Activated CD4-positive, alpha-beta T cell treated with anti-CD3 and anti-CD28 coated beads for 1 hour (primary cell): ENCODE data around the gene SSC4D.

ENCODE experiments used
- DNase-seq: peaks from one replicate; pipeline ENCODE4 v3.0.0-alpha.2; 2020

Gene SSC4D

GRCh38 chr7:76351372-76351771 is 58.1 kb downstream of the SSC4D start:
- no peak for DNase-seq

- no peak for DNase-seq
Measured at GRCh38 chr7:76349313-76349885, 60.1 kb downstream of the SSC4D start.

GRCh38 chr7:76347710-76348109 is 61.8 kb downstream of the SSC4D start:
- no peak for DNase-seq

DNA sequence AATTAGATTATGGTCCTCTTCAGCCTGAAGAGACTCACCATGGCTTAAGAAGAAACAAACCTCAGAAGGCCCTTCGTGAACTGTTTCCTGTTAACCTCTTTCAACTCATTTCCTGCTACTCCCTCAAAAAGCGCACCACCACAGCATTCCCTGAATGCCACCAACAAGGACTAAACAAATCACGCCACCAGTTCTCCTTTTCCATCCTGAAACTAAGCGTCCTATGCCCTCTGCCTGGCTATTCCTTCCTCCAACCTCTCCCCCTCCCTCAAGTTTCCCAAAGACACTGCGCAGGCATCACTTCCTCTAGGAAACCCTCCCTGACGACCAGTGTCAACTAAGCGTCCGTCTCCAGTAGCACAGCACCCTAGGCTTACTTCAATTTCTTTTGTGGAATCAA is 62.7 kb downstream of the SSC4D start:
- no peak for DNase-seq

DNA sequence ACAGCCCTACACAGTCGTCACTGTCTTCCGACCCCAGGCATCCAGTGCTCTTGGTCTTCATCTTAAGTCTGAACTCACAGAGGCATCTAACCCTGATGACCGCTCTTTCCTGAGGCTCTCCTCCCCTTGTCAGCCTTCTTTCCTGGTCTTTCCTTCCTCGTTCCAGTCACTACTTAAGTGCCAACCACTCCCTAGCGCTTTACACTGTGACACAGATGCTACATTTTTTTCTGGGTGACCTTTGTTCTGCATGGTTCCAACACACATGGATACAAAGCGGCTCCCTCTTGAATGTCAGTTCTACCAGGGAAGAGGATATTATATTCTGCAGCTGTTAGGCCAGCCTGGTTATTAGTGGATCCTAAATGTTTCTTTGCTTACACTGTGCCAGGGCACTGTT is 63.4 kb downstream of the SSC4D start:
- no peak for DNase-seq

DNA sequence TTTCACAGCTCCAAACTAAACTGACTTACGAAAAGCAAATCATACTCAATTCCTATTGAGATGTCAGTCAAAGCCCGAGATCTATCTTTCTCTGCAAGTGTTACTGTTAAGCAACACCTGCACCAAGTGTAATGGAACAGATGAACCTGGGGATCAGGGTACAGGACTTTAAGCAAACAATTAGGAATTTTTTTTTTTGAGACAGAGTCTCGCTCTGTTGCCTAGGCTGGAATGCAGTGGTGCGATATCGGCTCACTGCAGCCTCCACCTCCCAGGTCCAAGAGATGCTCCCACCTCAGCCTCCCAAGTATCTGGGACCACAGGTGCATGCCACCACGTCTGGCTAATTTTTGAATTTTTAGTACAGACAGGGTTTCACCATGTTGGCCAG is 65.6 kb downstream of the SSC4D start:
- no peak for DNase-seq

DNA sequence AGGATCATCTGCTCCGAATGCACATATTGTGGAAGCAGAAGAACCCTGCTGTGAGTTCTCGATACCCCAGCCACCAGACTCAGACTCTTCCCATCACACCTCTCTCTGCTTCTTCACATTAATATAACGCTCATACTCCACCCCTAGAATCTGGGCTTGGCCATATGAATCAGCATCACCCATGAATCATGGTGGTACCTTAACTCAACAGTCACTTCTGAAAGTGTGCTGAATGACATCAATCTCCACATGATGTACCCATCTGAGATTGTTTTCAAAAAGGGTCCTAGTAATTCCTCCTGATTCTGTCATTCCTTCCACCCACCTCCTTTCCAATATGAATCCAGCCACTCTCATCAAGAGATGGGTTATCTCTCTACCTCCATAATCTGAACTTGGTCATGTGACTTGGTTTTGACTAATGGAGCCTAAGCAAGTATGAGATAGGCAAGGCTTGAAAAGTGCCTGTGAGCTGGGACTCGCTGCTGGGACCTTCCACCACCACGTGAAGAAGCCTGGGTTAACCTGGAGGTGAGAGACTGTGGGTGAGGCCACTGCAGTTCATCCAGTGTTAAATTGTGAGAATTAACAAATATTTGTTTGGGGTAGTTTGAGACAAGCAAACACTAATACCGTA is 66.1 kb downstream of the SSC4D start:
- DNase-seq, result no peak

DNA sequence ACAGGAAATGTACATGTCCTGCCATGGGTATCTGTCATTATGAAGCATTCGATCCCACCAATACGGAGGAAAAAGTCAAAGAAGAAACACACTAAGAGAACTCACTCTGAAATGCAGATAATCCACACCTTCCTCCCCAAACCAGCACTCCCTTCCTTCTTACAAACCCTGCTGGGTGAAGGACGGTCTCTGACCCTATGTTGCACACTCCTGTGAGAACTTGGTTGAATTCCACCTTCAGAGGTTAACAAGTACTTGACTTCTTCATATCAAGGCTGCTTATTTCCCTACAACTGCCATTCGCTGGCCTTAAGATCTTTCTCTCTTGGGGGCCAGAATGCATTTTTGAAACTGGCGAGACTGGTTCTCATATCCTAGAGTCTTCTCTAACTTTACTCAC is 67.3 kb downstream of the SSC4D start:
- no peak for DNase-seq

- DNase-seq, result no peak
Measured at GRCh38 chr7:76340617-76341131, 68.8 kb downstream of the SSC4D start.
